ENCODE data around the gene NTNG2.

The NTNG2 gene

GRCh38 chr9:132172185-132172584 is 10.3 kb downstream of the NTNG2 start:
- no peak for DNase-seq

DNA sequence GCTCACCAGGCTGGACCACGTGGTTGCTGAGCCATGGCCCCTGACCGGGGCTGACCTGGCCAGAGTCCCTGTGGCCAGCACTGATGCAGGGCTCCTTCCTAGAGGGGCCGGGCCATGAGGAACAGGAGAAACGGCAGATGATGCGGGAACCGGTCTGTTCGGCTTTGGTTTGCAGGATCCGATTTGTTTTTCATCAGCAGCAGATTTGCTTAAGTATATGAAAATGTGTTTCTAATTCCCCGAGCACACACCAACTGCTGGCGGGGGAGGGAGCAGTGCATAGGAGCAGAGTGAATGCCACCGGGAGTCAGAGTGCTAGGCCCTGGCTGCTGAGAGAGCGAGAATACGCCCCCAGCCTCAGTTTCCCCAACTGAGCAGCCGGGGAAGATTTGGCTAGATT is 13.6 kb downstream of the NTNG2 start:
- DNase-seq: no peak

DNA sequence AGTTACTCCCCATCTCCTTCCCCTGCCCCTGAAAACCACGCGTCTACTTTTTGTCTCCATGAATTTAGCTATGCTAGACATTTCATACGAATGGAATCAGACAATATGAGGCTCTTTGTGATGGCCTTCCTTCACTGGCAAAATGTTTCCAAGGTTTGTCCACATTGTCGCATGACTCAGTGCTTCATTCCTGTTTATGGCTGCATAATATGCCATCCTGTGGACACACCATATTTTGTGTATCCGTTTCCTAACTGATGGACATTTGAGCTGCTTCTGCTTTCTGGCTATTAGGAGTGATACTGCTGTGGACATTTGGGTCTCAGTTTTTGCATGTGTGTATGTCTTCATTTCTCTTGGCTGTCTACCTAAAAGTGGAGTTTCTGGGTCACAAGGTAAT is 14.5 kb downstream of the NTNG2 start:
- DNase-seq: no peak

DNA sequence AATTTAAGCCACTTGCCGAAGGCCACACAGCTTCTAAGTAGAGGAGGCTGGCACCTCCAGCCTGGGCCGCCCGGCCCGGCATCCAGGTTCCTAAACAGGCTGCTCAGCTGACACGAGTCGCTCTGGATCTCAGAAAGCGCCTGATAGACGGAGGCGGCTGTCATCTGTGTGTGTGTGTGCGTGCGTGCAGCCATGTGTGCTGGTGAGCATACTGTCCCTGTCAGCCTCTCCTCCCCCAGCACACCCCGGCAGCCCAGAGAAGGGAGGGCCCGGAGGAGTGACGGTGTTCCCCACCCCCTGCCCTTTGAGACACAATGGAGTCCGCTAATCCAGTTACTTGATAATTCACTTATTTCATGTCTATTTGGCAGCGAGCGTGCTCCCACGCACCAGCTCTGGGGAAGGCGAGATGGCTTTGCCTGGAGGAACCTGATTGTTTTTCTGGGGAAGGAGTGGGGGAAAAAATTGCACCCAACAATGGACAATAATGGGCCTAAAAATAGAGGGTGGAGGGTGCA is 20.0 kb downstream of the NTNG2 start:
- DNase-seq: peak; percentile 72

- no peak for DNase-seq
These were observed 20.6 kb downstream of the NTNG2 start for GRCh38 chr9:132182314-132183091.

DNA sequence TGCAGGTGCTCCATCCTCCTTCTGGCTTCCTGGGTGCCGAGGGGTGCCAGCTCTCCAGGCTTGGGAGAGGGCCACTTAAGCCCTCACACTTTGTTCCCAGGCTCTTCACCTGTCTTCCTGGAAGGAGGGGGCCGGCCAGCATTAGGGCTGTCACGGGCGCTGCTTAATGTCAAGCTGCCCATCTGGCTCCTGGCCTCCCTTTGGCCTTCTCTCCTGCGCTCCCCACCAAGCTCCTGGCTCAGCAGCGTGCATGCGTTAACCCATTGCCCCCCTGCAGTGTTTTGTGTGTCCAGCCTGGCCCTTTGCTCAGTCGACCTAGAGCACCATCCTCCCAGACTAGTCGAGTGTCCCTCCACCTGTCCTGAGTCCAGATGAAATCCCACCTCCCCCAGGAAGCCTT is 21.3 kb downstream of the NTNG2 start:
- DNase-seq: no peak

DNA sequence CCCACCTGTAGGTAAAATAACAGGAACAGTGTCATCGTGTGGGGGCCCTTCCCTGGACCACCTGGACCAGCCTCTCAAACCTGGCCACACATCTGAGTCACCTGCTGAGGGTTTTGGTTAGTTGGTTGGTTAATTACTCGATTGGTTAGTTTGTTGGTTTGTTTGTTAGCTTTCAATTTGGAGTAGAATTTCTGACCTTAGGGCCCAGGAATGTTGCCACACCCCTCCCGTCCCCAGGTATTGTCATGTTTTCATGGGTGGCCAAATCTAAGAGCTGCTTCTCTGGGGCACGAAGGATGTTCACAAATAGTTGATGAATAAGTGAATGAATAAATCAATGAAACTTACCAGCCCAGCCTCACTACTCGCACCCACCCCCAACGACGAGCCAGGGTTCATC is 21.9 kb downstream of the NTNG2 start:
- no peak for DNase-seq

DNA sequence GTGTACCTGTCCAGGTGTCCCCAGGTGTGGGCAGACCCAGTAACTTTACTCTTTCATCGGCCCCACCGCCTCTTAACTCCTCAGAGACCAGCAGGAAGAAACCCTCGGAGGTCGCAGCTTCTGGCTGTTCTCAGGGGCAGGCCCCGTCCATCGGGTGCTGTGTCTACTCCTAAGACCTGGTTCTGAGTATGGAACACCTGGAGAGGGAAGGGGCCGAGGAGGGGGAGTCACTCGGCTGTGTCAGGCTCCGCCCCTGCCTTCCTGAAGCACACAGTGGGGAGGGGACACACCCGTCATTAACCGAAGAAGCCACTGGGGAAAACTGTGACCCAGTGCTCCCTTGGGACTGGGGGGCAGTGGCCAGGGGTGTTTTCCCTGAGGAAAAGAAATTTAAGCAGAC is 22.3 kb downstream of the NTNG2 start:
- DNase-seq: no peak

DNA sequence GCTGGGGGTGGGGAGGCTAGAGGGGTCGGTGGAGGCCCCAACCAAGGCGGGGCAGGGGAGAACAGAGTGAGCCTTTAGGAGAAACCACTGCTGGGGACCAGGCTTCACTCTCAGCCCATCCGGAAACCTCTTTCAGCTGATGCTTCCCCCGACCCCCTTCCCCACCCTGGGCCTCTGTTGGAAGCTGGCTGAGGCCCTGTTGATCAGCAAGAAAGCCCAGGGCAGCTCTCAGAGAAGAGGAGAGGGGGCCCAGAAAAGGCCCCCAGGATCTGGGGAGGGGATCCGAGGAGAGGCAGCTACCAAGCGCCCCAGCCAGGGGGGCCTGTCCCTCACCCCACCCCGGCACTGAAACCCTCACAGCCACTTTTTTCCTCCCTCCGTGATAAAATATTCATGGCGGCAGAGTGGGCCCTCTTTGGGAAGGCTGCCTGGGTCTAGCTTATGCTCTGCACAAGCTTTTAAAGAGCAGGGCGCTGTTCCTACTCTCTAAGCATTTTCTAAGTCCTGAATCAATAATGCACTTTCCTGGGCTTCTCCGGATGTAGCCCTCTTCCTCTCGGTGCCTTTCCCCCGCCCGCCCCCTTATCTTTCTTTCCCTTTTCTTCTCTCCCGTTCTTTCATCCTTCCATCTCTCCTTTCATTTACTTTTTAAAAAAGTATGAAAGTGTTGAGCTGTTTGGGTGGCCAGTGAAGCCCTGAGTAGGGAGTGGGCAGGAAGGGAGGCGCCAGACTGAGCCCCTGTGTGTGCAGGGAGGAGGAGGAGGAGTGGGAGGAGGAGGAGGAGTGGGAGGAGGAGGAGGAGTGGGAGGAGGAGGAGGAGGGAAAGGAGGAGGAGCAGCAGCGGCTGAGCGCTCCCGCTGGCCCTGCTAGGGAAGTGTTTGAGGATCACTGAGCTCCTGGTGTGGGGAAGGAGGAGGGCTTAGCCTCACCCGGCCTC is 23.5 kb downstream of the NTNG2 start:
- DNase-seq: peak; percentile 45

DNA sequence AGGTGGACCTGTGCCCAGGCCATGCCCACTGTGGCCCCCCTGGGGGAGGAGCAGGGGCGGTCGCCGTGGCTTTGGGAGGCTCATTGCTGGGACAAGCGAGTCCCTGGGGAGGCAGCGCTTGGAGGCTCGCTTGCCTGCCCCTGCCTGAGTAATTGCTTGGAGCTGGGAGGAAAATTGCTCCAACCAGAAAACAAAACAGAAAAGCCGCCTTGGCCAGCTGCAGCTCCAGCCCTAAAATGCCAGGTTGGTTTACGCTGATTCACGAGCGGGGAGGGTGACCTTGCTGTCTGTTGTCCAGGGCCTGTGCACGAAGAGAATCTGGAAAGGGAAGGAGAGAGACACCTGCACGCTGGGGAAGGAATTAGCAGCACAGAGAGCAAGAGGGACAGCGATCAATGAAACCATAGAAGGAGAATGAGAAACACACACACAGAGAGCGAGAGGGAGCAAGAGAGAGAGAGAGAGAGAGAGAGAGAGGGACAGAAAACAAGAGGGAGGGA is 25.3 kb downstream of the NTNG2 start:
- DNase-seq: peak; percentile 32

GRCh38 chr9:132190966-132191365 is 29.1 kb downstream of the NTNG2 start:
- DNase-seq: no peak

GRCh38 chr9:132192728-132193127 is 30.9 kb downstream of the NTNG2 start:
- DNase-seq: no peak

DNA sequence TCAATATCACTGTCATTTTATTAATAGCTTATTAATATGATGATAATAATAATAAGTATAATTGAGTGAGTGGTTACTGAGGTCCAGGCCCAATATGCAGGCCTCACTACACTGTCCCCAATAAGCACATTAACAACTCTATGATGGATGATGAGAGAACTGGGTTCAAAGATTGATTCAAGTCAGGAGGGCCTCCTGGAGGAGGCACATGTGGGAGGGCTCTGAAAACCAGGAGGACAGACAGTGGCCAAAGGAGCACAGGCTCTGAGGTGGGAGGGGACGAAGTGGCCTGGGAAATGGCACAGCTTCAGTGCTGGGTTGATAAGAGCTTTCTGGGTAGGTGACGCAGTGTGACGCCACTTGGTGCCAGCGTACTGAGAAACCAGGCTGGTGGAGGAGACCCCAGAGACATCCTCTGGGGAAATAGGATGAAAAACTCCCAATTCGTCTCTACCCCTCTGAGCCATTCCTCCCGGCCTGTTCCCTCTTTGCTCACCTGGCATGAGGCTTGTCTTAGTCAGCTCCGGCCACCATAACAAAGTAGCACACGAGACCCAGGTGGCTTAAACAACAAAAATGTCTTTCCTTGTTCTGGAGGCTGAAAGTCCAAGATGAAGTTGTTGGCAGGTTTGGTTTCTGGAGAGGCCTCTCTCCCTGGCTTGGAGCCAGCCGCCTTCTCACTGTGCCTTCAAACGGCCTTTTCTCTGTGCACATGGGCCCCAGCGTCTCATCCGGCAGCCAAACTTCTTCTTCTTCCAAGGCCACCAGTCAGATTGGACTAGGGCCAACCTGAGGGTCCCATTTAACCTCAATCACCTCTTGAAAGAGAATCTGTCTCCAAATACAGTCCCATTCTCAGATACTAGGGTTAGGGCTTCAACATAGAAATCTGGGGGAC is 31.6 kb downstream of the NTNG2 start:
- no peak for DNase-seq

GRCh38 chr9:132194508-132194907 is 32.6 kb downstream of the NTNG2 start:
- DNase-seq: no peak

- DNase-seq: no peak
These were observed 35.5 kb downstream of the NTNG2 start for GRCh38 chr9:132197315-132197714.

DNA sequence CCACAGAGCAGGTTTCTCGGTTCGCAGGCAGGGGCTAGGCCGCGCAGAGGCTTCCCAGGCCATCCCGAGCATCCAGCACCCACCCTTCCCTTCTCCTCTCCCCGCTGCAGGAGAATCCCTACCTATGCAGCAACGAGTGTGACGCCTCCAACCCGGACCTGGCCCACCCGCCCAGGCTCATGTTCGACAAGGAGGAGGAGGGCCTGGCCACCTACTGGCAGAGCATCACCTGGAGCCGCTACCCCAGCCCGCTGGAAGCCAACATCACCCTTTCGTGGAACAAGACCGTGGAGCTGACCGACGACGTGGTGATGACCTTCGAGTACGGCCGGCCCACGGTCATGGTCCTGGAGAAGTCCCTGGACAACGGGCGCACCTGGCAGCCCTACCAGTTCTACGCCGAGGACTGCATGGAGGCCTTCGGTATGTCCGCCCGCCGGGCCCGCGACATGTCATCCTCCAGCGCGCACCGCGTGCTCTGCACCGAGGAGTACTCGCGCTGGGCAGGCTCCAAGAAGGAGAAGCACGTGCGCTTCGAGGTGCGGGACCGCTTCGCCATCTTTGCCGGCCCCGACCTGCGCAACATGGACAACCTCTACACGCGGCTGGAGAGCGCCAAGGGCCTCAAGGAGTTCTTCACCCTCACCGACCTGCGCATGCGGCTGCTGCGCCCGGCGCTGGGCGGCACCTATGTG is 36.1 kb downstream of the NTNG2 start:
- DNase-seq: no peak

- no peak for DNase-seq
These were observed 37.2 kb downstream of the NTNG2 start for GRCh38 chr9:132199056-132199455.

DNA sequence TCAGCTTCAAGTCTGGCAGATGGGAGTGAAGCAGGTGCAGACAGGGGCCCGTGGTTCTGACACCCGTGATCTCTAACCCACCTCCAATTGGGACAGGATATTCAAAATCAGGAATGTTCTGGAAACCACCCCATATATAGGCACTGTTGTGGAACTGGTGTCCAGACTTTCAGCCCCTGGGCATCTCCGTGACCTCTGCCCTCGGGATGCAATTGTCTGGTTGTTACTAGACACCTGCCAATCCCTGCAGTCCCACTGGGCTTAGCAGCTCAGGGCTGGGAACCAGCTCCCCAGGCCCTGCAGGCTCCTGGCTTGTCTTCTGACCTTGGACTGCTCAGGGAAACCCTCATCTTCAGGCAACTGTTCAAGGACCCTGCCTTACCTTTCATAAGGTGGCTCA is 38.8 kb downstream of the NTNG2 start:
- DNase-seq: no peak

GRCh38 chr9:132201139-132201538 is 39.3 kb downstream of the NTNG2 start:
- DNase-seq: no peak

DNA sequence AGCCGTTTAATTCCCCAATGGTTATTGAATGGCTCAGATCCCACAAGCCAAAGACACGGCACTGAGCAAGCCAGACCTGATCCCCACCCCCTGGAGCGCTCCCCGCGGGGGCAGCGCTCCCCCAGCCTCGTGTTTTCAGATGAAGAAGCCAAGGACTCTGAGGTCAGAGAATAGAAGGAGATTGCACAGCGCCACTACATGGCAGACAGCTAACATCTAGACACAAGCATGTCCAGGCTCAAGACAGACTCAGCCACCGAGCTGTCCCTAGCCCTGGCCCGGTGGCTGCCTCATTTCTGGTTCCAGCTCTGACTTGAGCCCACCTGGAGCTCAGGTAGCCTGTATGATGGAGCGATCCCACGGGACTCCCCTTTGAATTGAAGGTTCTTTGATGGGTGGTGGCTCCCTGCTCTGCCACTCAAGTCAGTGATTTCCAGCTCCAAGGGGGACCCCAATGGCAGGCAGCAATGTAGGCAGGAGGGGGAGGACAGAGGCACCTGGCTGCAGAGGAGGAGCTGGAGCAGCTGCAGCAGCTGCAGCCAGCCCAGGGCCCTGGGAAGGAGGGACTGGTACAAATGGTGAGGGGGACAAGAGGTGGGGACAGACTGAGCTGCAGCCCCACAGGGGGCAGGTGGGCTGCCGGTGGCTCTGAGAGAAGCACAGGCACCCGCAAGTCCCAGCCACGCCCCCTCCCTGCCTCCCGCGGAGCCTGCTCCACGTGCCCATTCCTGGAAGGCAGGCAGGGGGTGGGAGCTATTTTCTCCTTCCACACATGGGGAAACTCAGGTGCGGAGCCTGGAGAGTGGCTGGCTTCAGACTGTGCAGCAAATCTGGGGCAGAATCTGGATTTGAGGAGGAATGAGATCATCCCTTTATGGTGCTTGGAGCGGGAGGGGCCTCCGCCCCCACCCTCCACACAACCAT is 40.2 kb downstream of the NTNG2 start:
- no peak for DNase-seq
